ENCODE results near the gene AHR. TPM values are rescaled to one million over a fixed set of nuclear protein-coding genes. Genes with fewer than 3 reads are reported as not detected.

The AHR gene
- polyA plus RNA-seq, 1 donor (not counting 4 experiments of a cell fraction or from before 2014, with no cell fraction given) = 19.4 TPM

DNA sequence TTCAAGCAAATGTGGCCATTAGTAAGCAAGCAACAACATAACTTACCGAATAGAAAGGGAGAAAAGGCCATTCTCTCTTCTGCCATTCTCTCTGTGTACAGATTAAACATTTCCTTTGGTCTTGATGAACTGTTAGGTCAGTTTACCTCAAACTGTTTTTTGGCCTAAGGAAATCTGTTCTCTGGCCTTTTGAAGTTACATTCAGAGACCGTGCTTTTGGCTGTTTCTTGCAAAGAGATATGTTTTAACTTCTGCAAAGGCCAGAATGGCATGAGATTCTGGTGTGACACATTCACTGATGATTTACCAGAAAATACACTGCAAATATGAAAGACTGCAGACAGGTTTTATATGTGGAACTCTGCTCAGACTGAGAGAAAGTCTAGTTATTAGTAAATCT is 22.2 kb downstream of the AHR start:
- H3K4me2 ChIP-seq (ENCODE audit: control insufficient read depth, extremely low read depth, insufficient read depth, low read depth, low read length) = no peak overlapping the region
- no peak for DNase-seq (ENCODE audit: low read depth, low spot score)

DNA sequence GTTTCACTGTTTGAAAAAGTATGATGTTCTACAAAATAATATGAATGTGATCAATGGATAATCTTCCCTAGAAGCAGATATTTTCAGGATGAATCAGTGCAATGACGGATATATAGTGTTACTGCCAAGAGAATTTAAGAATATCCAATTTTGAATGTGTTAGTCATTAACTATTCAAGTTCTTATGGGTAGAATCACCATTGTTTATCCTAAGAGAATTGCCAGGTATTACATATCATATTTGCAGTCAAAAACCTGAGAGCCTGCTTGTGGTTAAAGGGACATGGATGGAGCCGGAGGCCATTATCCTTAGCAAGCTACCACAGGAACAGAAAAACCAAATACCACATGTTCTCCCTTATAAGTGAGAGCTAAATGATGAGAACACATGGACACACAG is 26.9 kb downstream of the AHR start:
- peaks cover 4% of the 10 kb centered on the region for H3K79me2 ChIP-seq (ENCODE audit: control insufficient read depth, insufficient read depth, low read length)
- TF ChIP-seq CTCF (optimal IDR thresholded peaks at IDR 0.05 in 1 of 3, IDR thresholded peaks at IDR 0.05 in 1 of 3, conservative IDR thresholded peaks at IDR 0.05 in 1 of 3; ENCODE audit: extremely low read depth in 1 of 3, insufficient read depth in 2 of 3, low read length in 3 of 3) (no peak), EZH2 (IDR thresholded peaks at IDR 0.05; ENCODE audit: low read length) (no peak)
- peaks cover 20% of the 10 kb centered on the region for H3K4me1 ChIP-seq (ENCODE audit: control insufficient read depth, extremely low read depth, insufficient read depth, low read length)
- no peaks in the 10 kb centered on the region for H4K20me1 ChIP-seq (ENCODE audit: control insufficient read depth, extremely low read depth, insufficient read depth, low read length)
- H3K27ac ChIP-seq (ENCODE audit: control insufficient read depth, insufficient read depth, low read length) = peak overlapping the region; percentile 57
- no peaks in the 10 kb centered on the region for H3K27me3 ChIP-seq (ENCODE audit: control insufficient read depth, extremely low read depth, insufficient read depth, low read length)
- no peaks in the 10 kb centered on the region for H3K9me1 ChIP-seq (ENCODE audit: control insufficient read depth, extremely low read depth, insufficient read depth, low read length)
- FAIRE-seq (peak; percentile 51), DNase-seq (ENCODE audit: low read depth, low spot score) (peak; percentile 33)
- H3K36me3 ChIP-seq (ENCODE audit: control insufficient read depth in 2 of 2, extremely low read depth in 1 of 2, insufficient read depth in 2 of 2, low read length in 2 of 2) = peaks cover 0 to 2% of the 10 kb centered on the region in 2 experiments
- H2AFZ ChIP-seq (ENCODE audit: control insufficient read depth, low read length) = no peak overlapping the region
- H3K4me3 ChIP-seq (ENCODE audit: control insufficient read depth in 2 of 3, extremely low read depth in 1 of 3, insufficient read depth in 2 of 3, low read depth in 1 of 3, low read length in 3 of 3) = no peak overlapping the region
- H3K9me3 ChIP-seq (ENCODE audit: control insufficient read depth, low read depth, low read length) = no peaks in the 10 kb centered on the region
- dilution Hi-C loops (cut with MboI; ENCODE audit: extremely low pct_ligation_motif_present, low sequenced_read_pairs) = no loop called here
- peak overlapping the region; percentile 40 for H3K4me2 ChIP-seq (ENCODE audit: control insufficient read depth, extremely low read depth, insufficient read depth, low read depth, low read length)
- no peak overlapping the region for H3K9ac ChIP-seq (ENCODE audit: control insufficient read depth, extremely low read depth, insufficient read depth, low read length)

More for the DNA sequence above, 22.2 kb downstream of the AHR start:
- no peaks in the 10 kb centered on the region for H3K9me3 ChIP-seq (ENCODE audit: control insufficient read depth, low read depth, low read length)
- peaks cover 9% of the 10 kb centered on the region for H3K4me1 ChIP-seq (ENCODE audit: control insufficient read depth, extremely low read depth, insufficient read depth, low read length)
- H3K9ac ChIP-seq (ENCODE audit: control insufficient read depth, extremely low read depth, insufficient read depth, low read length) = no peak overlapping the region
- H3K27me3 ChIP-seq (ENCODE audit: control insufficient read depth, extremely low read depth, insufficient read depth, low read length) = no peaks in the 10 kb centered on the region
- H3K27ac ChIP-seq (ENCODE audit: control insufficient read depth, insufficient read depth, low read length) = no peak overlapping the region
- TF ChIP-seq EZH2 (IDR thresholded peaks at IDR 0.05; ENCODE audit: low read length) = no peak
- no peak for TF ChIP-seq CTCF (optimal IDR thresholded peaks at IDR 0.05 in 1 of 3, IDR thresholded peaks at IDR 0.05 in 1 of 3, conservative IDR thresholded peaks at IDR 0.05 in 1 of 3; ENCODE audit: extremely low read depth in 1 of 3, insufficient read depth in 2 of 3, low read length in 3 of 3)
- dilution Hi-C loops (cut with MboI; ENCODE audit: extremely low pct_ligation_motif_present, low sequenced_read_pairs) = no loop called here
- H4K20me1 ChIP-seq (ENCODE audit: control insufficient read depth, extremely low read depth, insufficient read depth, low read length) = no peaks in the 10 kb centered on the region
- no peak for FAIRE-seq
- H2AFZ ChIP-seq (ENCODE audit: control insufficient read depth, low read length) = no peak overlapping the region
- H3K36me3 ChIP-seq (ENCODE audit: control insufficient read depth in 2 of 2, extremely low read depth in 1 of 2, insufficient read depth in 2 of 2, low read length in 2 of 2) = peaks cover 0 to 4% of the 10 kb centered on the region in 2 experiments
- no peak overlapping the region for H3K4me3 ChIP-seq (ENCODE audit: control insufficient read depth in 2 of 3, extremely low read depth in 1 of 3, insufficient read depth in 2 of 3, low read depth in 1 of 3, low read length in 3 of 3)
- H3K79me2 ChIP-seq (ENCODE audit: control insufficient read depth, insufficient read depth, low read length) = peaks cover 27% of the 10 kb centered on the region
- no peaks in the 10 kb centered on the region for H3K9me1 ChIP-seq (ENCODE audit: control insufficient read depth, extremely low read depth, insufficient read depth, low read length)
